ENCODE data around the gene ELK4. TPM values are rescaled to one million over a fixed set of nuclear protein-coding genes. Genes with fewer than 3 reads are reported as not detected.
A peak's percentile ranks its signal among the peaks of the same experiment; 100 is the strongest.

ELK4 gene
- total RNA-seq, 1 donor from 2014 or later: 26.9 TPM

GRCh38 chr1:205630241-205630640, 1.6 kb downstream of the ELK4 start:
- DNase-seq (ENCODE audit: low read depth): peak; percentile 67

- no peak for DNase-seq (ENCODE audit: low read depth)
Measured at GRCh38 chr1:205629751-205630150, 2.1 kb downstream of the ELK4 start.

GRCh38 chr1:205627956-205628355, 3.9 kb downstream of the ELK4 start:
- DNase-seq (ENCODE audit: low read depth): no peak

DNA sequence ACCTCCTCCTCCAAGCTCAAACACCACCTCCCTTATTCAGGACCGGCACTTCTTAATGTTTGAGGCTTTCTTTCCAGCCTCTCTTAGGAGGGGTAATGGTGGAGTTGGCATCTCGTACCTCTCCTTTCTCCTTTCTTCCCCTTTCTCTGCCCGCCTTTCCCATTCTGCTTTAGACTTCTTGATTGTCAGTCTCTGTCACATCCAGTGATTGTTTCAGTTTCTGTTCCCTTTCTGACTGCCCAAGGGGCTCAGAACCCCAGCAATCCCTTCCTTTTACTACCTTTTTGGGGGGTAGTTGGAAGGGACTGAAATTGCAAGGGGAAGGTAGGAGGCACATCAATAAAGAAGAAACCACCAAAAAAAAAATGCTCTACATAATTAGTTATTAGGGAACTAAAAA, 5.6 kb downstream of the ELK4 start:
- no peak for DNase-seq (ENCODE audit: low read depth)

DNA sequence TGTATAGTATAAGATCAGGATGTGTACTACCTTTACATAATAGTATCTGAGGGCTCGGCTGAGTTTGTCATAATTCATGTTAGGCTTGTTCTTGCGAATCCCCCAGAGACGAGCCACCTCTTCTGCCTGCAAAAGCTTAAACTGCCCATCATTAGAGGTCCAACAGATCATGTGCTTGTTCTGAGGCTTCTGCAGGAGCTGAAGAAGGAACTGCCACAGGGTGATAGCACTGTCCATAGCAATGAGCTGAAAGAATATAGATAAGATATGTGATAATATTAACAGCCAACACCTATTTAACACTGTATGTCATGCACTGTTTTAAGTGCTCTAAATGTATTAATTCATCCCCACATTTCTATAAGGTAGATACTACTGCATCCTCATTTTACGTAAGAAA, 8.2 kb downstream of the ELK4 start:
- no peak for DNase-seq (ENCODE audit: low read depth)

DNA sequence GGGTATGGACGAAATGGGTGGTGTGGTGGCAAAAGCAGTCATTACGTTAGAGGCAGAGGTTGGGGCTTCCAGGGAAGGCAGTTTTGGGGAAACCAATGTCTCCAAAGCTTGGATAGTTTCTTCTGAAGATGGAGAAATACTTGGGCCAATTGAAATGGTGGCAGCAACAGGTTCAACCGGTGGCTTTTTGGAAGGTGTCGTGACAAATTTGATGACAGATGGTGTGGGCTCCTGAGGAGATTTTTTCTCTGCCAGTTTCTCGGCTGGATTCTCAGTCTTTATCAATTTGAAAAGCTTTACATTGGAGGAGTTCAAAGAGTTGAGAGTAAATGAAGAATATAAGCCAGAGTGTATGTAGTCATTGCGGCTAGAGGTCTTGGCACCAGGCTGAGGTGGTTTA, 11.5 kb downstream of the ELK4 start:
- no peak for DNase-seq (ENCODE audit: low read depth)

DNA sequence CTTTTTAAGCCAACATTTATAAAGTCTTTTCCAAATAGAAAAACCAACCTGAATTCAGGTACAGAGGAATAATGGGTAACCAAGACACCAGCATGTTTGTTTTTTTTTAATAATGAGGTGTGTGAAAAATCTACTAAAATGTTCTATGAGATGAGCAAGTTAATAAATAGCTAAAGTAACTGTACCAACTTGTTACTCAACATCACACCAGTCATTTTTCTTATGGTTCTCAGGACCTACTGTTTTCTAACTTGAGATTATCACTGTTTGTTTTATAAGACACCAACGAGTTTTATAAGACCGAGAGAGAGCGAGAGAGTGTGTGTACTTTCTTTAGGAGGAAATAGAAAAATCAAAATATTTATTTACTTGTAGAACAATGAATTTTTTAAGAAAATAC, 12.4 kb downstream of the ELK4 start:
- peak; percentile 75 for DNase-seq (ENCODE audit: low read depth)

GRCh38 chr1:205616563-205617293, 15.1 kb downstream of the ELK4 start:
- DNase-seq (ENCODE audit: low read depth): peak; percentile 92

DNA sequence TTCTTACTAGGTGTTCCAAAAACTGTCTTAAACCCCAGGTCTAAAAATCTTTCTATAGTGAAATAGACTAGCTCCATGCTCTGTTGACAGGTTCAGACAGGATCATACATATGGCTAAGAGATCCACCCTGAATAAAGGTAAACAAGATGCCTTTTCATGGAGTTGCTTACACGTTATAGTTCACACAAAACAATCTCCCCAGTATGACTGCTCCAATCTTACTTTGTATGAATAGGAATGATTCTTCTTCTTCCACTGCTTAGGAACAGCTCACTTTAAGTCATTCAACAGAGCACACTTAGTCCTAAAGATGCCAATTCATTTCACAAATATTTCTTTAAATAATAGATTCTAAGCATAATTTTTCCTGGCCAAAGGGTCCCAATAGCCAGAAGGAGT, 16.0 kb downstream of the ELK4 start:
- DNase-seq (ENCODE audit: low read depth): no peak

GRCh38 chr1:205613854-205614412, 17.9 kb downstream of the ELK4 start:
- no peak for DNase-seq (ENCODE audit: low read depth)

DNA sequence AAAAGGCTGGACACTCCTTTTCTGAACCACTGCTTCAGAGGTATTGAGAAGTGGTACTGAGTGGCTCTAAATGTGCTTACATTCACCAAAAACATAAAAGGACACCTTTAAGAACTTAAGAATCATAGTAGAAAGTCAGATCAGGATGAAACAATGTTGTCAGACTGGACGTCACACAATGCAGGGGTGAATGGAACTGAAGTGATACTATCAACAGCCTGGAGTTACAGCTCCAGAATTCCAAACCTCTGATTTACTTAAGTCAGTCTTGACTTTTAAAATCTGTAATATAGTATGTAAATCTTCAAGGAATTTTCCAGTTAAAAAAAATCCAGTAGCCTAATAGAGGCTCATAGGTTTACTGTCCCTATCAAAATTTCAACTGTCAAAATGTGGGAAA, 19.3 kb downstream of the ELK4 start:
- DNase-seq (ENCODE audit: low read depth): peak; percentile 23

GRCh38 chr1:205612104-205612503, 19.7 kb downstream of the ELK4 start:
- no peak for DNase-seq (ENCODE audit: low read depth)

GRCh38 chr1:205610901-205611466, 20.8 kb downstream of the ELK4 start:
- DNase-seq (ENCODE audit: low read depth): peak; percentile 90

DNA sequence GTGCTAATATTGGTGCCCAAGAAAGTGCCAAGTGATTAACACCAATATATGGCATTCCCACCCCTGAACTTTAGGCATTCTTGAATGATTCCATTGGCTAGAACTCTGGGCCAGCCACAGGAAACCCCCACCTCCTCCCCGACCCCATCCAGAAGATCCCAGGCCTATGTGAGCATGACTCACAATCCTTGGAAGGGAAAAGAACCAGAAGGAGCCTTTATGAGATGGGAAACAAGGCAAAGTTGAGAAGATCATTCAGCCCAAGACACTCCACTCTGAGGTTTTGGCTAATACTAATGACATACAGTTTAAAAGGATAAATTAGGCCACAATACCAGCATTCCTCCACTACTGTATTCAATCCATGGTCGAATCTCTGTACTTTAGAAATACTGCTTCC, 21.8 kb downstream of the ELK4 start:
- peak; percentile 82 for DNase-seq (ENCODE audit: low read depth)

GRCh38 chr1:205604825-205605505, 26.8 kb downstream of the ELK4 start:
- no peak for DNase-seq (ENCODE audit: low read depth)

GRCh38 chr1:205604059-205604458, 27.8 kb downstream of the ELK4 start:
- no peak for DNase-seq (ENCODE audit: low read depth)

GRCh38 chr1:205601205-205601604, 30.6 kb downstream of the ELK4 start:
- DNase-seq (ENCODE audit: low read depth): peak; percentile 96

DNA sequence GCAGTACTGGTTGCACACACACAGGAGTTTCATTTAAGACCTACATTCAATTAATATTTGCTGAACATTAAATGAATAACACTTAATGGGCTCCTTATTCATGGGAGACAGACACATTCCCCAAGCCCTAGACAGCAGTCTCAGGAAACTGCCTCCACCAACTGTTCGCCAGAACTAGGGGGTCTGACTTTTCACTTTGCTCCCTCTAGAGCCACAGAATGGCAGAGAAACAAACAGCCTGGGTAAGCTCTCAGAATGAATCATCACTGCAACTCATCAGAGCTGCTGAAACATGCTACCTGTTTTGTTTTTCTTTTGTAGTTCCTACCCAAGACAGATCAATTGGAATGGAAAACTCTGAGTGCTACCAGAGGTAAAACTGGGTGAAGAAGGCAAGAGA, 31.7 kb downstream of the ELK4 start:
- peak; percentile 93 for DNase-seq (ENCODE audit: low read depth)

DNA sequence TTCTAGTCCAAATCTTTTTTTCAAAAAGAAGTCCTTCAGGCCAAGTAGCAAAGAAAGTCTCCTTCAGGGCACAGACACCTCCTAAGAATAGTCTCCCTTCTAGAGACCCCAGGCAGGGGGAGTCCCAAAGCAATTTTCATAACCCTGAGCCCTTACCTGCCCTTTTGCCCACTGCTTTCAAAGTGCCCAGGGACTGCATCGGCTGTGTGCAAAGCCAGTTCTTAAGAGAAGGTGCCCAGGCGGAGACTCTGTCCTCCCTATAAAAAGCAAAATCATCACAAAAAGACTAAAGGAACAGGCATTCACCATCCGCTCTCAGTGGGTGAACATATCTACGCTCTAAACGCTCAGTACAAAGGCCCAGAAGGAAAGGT, 32.2 kb downstream of the ELK4 start:
- no peak for DNase-seq (ENCODE audit: low read depth)

DNA sequence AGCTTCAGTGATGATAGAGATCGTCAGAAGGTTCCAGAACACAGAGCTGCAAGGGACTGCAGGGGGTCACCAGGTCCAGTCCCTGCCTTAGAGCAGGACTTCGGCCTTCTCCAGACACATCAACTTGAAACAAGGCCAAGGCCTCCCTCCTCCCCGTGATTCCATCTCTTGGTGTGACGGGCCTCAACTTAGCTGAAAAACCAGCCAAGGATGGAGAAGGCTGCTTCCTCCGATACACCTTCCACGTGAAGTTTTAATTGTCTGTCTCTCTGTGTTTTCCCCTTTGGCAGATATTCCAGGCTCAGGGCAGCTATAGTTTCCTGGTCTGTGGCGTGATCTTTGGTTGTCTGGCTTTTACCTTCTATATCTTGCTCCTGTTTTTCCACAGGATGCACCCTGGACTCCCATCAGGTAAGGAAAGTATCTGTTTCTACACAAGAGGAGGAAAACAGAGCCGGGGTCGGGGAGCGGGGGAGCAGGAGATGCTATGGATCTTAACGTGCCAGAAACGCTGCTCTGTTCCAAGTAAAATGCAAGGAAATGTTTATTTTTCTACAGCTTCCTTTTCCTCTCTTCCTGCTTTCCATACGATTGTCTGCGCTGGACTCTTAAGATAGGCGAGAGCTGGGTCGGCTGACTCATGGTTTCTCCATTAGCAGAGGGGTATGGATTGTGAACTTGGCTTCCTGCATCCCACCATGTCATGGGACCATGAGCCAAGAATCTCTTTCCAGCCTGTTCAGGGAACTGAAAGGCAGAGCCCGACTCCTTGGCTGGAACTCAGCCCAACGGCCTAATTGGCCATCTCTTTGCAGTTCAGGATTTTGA, 32.8 kb downstream of the ELK4 start:
- peak; percentile 62 for DNase-seq (ENCODE audit: low read depth)

DNA sequence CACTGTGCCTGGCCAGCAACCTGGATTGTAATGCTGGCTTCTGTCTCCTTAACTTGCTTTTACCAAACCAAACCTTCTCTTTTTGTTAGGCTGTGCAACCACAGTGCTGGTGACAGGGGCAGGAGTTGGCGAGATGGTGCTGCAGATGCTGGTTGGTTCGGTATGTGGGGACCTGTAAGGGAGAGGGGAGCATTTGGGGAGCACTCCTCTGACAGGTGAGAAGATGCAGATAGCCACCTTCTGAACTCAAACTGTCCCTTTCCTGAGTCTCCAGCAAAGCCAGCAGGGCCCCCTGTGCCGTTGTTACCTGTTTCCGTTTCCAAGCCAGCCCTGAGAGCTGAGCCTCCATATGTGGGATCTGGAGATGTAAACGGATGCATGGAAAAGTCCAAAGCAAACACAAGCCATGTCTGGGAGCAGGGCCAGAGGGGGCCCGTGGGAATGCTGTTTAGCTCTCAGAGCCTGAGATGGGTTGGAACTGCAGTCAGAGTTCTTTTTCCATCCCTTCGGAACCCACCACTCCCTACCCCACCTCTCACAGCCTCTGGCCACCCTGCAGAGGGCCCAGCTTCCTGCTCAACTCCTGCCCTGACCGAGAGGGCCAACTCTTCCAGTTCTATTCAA, 34.0 kb downstream of the ELK4 start:
- no peak for DNase-seq (ENCODE audit: low read depth)

- DNase-seq (ENCODE audit: low read depth): no peak
Measured at GRCh38 chr1:205596876-205597275, 34.9 kb downstream of the ELK4 start.

Data from renal cortical epithelial cell (primary cell).